ENCODE measurements around the gene METTL9. TPM values are rescaled to one million over a fixed set of nuclear protein-coding genes. Genes with fewer than 3 reads are reported as not detected.

Gene METTL9
- total and polyA plus RNA-seq, 2 of the 13 experiments (the other 11 are each of a cell fraction or from before 2014, with no cell fraction given) = 123 to 204 TPM

GRCh38 chr16:21685034-21685455 is 85.7 kb downstream of the METTL9 start (continued):
- TF ChIP-seq ESRRA (CRISPR knock-in tag; IDR thresholded peaks at IDR 0.05; ENCODE audit: low read depth) (no peak), CREM (IDR thresholded peaks at IDR 0.05) (no peak), CREM (CRISPR knock-in tag; IDR thresholded peaks at IDR 0.05) (no peak), TBP (CRISPR knock-in tag; IDR thresholded peaks at IDR 0.05) (no peak), ZNF205 (CRISPR knock-in tag; IDR thresholded peaks at IDR 0.05) (no peak), ZIK1 (CRISPR knock-in tag; IDR thresholded peaks at IDR 0.05; ENCODE audit: borderline replicate concordance, low read depth) (no peak), NFIC (IDR thresholded peaks at IDR 0.05; ENCODE audit: low read length) (no peak), NFATC3 (CRISPR knock-in tag; IDR thresholded peaks at IDR 0.05) (no peak), CCAR2 (optimal IDR thresholded peaks at IDR 0.05; ENCODE audit: low read depth, low read length) (no peak), HOXA5 (CRISPR knock-in tag; IDR thresholded peaks at IDR 0.05) (peak; percentile 31; the same call in 1 of the 2 replicates), ZFP36L2 (CRISPR knock-in tag; IDR thresholded peaks at IDR 0.05) (no peak), ERF (CRISPR knock-in tag; IDR thresholded peaks at IDR 0.05) (peak; percentile 68), ATM (IDR thresholded peaks at IDR 0.05; ENCODE audit: borderline replicate concordance) (no peak), RBM22 (optimal IDR thresholded peaks at IDR 0.05; ENCODE audit: low read length) (no peak), ZFP90 (CRISPR knock-in tag; IDR thresholded peaks at IDR 0.05; ENCODE audit: borderline replicate concordance) (0 out of 2 replicates have a peak, but pooled peaks have one; percentile 44), ZNF7 (CRISPR knock-in tag; IDR thresholded peaks at IDR 0.05) (0 out of 2 replicates have a peak, but pooled peaks have one; percentile 11), TERF1 (CRISPR knock-in tag; IDR thresholded peaks at IDR 0.05) (no peak), DNMT3B (CRISPR knock-in tag; conservative IDR thresholded peaks at IDR 0.05) (no peak), ZSCAN21 (CRISPR knock-in tag; IDR thresholded peaks at IDR 0.05; ENCODE audit: borderline replicate concordance) (no peak), CHD2 (IDR thresholded peaks at IDR 0.05; ENCODE audit: low read depth, low read length) (no peak), REXO4 (CRISPR knock-in tag; IDR thresholded peaks at IDR 0.05; ENCODE audit: borderline replicate concordance) (no peak), SIN3A (IDR thresholded peaks at IDR 0.05; ENCODE audit: borderline replicate concordance, low read depth, low read length) (no peak), ZNF343 (CRISPR knock-in tag; IDR thresholded peaks at IDR 0.05) (no peak), BRF2 (CRISPR knock-in tag; IDR thresholded peaks at IDR 0.05) (no peak), MEF2D (CRISPR knock-in tag; IDR thresholded peaks at IDR 0.05) (no peak), ZC3H13 (CRISPR knock-in tag; IDR thresholded peaks at IDR 0.05) (no peak), MYC (CRISPR knock-in tag; IDR thresholded peaks at IDR 0.05; ENCODE audit: borderline replicate concordance) (peak; percentile 44; the same call in 1 of the 2 replicates)
- TF ChIP-seq, protein P1, sequence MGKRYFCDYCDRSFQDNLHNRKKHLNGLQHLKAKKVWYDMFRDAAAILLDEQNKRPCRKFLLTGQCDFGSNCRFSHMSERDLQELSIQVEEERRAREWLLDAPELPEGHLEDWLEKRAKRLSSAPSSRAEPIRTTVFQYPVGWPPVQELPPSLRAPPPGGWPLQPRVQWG (CRISPR knock-in tag; IDR thresholded peaks at IDR 0.05; ENCODE audit: borderline replicate concordance, low read depth) = no peak
- TF ChIP-seq, protein P2, sequence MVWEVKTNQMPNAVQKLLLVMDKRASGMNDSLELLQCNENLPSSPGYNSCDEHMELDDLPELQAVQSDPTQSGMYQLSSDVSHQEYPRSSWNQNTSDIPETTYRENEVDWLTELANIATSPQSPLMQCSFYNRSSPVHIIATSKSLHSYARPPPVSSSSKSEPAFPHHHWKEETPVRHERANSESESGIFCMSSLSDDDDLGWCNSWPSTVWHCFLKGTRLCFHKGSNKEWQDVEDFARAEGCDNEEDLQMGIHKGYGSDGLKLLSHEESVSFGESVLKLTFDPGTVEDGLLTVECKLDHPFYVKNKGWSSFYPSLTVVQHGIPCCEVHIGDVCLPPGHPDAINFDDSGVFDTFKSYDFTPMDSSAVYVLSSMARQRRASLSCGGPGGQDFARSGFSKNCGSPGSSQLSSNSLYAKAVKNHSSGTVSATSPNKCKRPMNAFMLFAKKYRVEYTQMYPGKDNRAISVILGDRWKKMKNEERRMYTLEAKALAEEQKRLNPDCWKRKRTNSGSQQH (CRISPR knock-in tag; IDR thresholded peaks at IDR 0.05; ENCODE audit: low read depth) = no peak
- TF ChIP-seq, protein P3, sequence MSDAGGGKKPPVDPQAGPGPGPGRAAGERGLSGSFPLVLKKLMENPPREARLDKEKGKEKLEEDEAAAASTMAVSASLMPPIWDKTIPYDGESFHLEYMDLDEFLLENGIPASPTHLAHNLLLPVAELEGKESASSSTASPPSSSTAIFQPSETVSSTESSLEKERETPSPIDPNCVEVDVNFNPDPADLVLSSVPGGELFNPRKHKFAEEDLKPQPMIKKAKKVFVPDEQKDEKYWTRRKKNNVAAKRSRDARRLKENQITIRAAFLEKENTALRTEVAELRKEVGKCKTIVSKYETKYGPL (CRISPR knock-in tag; IDR thresholded peaks at IDR 0.05) = no peak

Data from HepG2 (cell line).